Measurements from ENCODE around the gene ILF2.

Gene ILF2

DNA sequence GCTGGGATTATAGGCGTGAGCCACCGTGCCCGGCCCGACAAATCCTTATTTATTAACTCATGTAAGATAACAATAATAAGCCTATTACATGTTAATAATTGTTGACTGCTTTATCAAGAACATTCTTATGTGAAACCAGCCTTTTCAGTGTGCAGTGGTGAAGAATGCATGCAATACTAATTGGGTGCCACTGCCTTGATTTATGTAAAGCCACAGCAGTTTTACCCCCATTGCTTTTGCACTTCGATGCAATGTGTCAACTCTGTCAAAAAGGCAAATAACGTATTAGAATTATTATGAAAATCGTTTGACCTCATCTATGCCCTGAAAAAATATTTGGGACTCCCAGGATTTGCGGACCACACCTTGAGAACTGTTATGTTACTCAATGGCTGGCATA lies 25.9 kb upstream of the ILF2 start:
- H3K27ac ChIP-seq (ENCODE audit: insufficient read depth, low read depth, low read length, poor library complexity, severe bottlenecking) = no peak overlapping the region
- H3K4me3 ChIP-seq (ENCODE audit: insufficient read depth, low read depth, low read length) = no peak overlapping the region
- WGBS, 2 experiments = 89 to 92% methylated on average over 4 of the region's 8 CpGs
- no peaks in the 10 kb centered on the region for H3K9me3 ChIP-seq (ENCODE audit: control insufficient read depth, low read length)
- peaks cover 8% of the 10 kb centered on the region for H3K4me1 ChIP-seq (ENCODE audit: control insufficient read depth, insufficient read depth, low read length)
- H3K27me3 ChIP-seq (ENCODE audit: control insufficient read depth, insufficient read depth, low read length, poor library complexity, severe bottlenecking) = no peaks in the 10 kb centered on the region
- H3K36me3 ChIP-seq (ENCODE audit: control insufficient read depth, insufficient read depth, low read length) = no peaks in the 10 kb centered on the region

- H3K4me3 ChIP-seq (ENCODE audit: insufficient read depth, low read depth, low read length) = no peak overlapping the region
- no peaks in the 10 kb centered on the region for H3K9me3 ChIP-seq (ENCODE audit: control insufficient read depth, low read length)
- no peaks in the 10 kb centered on the region for H3K36me3 ChIP-seq (ENCODE audit: control insufficient read depth, insufficient read depth, low read length)
- peaks cover 8% of the 10 kb centered on the region for H3K4me1 ChIP-seq (ENCODE audit: control insufficient read depth, insufficient read depth, low read length)
- no peak overlapping the region for H3K27ac ChIP-seq (ENCODE audit: insufficient read depth, low read depth, low read length, poor library complexity, severe bottlenecking)
- WGBS, 2 experiments = 84% methylated on average over 4 of the region's 4 CpGs
- no peaks in the 10 kb centered on the region for H3K27me3 ChIP-seq (ENCODE audit: control insufficient read depth, insufficient read depth, low read length, poor library complexity, severe bottlenecking)
Observed at GRCh38 chr1:153693466-153693865, 22.7 kb upstream of the ILF2 start.

GRCh38 chr1:153688736-153689328 lies 18.0 kb upstream of the ILF2 start:
- Histone ChIP-seq H3K36me3 (ENCODE audit: control insufficient read depth, insufficient read depth, low read length) (no peaks in the 10 kb centered on the region), H3K4me3 (ENCODE audit: insufficient read depth, low read depth, low read length) (no peak overlapping the region), H3K27ac (ENCODE audit: insufficient read depth, low read depth, low read length, poor library complexity, severe bottlenecking) (no peak overlapping the region), H3K9me3 (ENCODE audit: control insufficient read depth, low read length) (no peaks in the 10 kb centered on the region), H3K4me1 (ENCODE audit: control insufficient read depth, insufficient read depth, low read length) (peaks cover 4% of the 10 kb centered on the region), H3K27me3 (ENCODE audit: control insufficient read depth, insufficient read depth, low read length, poor library complexity, severe bottlenecking) (no peaks in the 10 kb centered on the region)
- WGBS, 2 experiments = 93 to 94% methylated on average over 18 of the region's 18 CpGs

- peaks cover 4% of the 10 kb centered on the region for H3K4me1 ChIP-seq (ENCODE audit: control insufficient read depth, insufficient read depth, low read length)
- H3K27ac ChIP-seq (ENCODE audit: insufficient read depth, low read depth, low read length, poor library complexity, severe bottlenecking) = no peak overlapping the region
- no peaks in the 10 kb centered on the region for H3K9me3 ChIP-seq (ENCODE audit: control insufficient read depth, low read length)
- H3K27me3 ChIP-seq (ENCODE audit: control insufficient read depth, insufficient read depth, low read length, poor library complexity, severe bottlenecking) = no peaks in the 10 kb centered on the region
- no peaks in the 10 kb centered on the region for H3K36me3 ChIP-seq (ENCODE audit: control insufficient read depth, insufficient read depth, low read length)
- no peak overlapping the region for H3K4me3 ChIP-seq (ENCODE audit: insufficient read depth, low read depth, low read length)
- WGBS, 2 experiments = 90 to 94% methylated on average over 7 of the region's 7 CpGs
Observed at GRCh38 chr1:153688276-153688675, 17.5 kb upstream of the ILF2 start.

GRCh38 chr1:153687346-153688125 lies 16.7 kb upstream of the ILF2 start:
- Histone ChIP-seq H3K4me3 (ENCODE audit: insufficient read depth, low read depth, low read length) (no peak overlapping the region), H3K36me3 (ENCODE audit: control insufficient read depth, insufficient read depth, low read length) (no peaks in the 10 kb centered on the region), H3K4me1 (ENCODE audit: control insufficient read depth, insufficient read depth, low read length) (peaks cover 4% of the 10 kb centered on the region), H3K9me3 (ENCODE audit: control insufficient read depth, low read length) (no peaks in the 10 kb centered on the region), H3K27me3 (ENCODE audit: control insufficient read depth, insufficient read depth, low read length, poor library complexity, severe bottlenecking) (peaks cover 1% of the 10 kb centered on the region), H3K27ac (ENCODE audit: insufficient read depth, low read depth, low read length, poor library complexity, severe bottlenecking) (no peak overlapping the region)
- 91 to 93% methylated on average over 16 of the region's 16 CpGs for WGBS, 2 experiments

GRCh38 chr1:153685544-153686340 lies 14.9 kb upstream of the ILF2 start:
- 80 to 83% methylated on average over 11 of the region's 11 CpGs for WGBS, 2 experiments
- H3K4me1 ChIP-seq (ENCODE audit: control insufficient read depth, insufficient read depth, low read length) = peaks cover 4% of the 10 kb centered on the region
- H3K36me3 ChIP-seq (ENCODE audit: control insufficient read depth, insufficient read depth, low read length) = no peaks in the 10 kb centered on the region
- H3K27ac ChIP-seq (ENCODE audit: insufficient read depth, low read depth, low read length, poor library complexity, severe bottlenecking) = no peak overlapping the region
- H3K9me3 ChIP-seq (ENCODE audit: control insufficient read depth, low read length) = no peaks in the 10 kb centered on the region
- H3K27me3 ChIP-seq (ENCODE audit: control insufficient read depth, insufficient read depth, low read length, poor library complexity, severe bottlenecking) = peaks cover 14% of the 10 kb centered on the region
- H3K4me3 ChIP-seq (ENCODE audit: insufficient read depth, low read depth, low read length) = no peak overlapping the region

DNA sequence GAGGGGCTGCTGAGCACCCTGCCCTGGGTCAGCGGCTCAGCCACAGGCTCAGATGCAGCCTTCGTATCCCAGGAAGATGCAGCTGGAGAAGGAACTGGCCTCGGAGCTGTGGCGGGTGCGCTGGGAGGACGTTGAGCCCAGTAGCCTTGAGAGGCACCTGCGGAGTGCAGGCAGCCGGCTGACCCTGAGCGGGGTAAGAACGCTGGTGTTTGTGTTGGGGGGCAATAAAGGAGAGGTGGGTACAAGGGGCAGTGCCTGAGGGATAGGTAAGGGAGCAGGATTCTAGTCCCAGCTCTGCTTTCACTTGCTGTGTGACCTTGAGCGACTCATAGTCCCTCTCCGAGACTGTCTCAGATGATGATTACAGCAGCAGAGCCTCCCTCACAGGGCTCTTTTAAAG lies 14.1 kb upstream of the ILF2 start:
- H3K4me1 ChIP-seq (ENCODE audit: control insufficient read depth, insufficient read depth, low read length) = peaks cover 4% of the 10 kb centered on the region
- no peak overlapping the region for H3K27ac ChIP-seq (ENCODE audit: insufficient read depth, low read depth, low read length, poor library complexity, severe bottlenecking)
- H3K27me3 ChIP-seq (ENCODE audit: control insufficient read depth, insufficient read depth, low read length, poor library complexity, severe bottlenecking) = peaks cover 22% of the 10 kb centered on the region
- WGBS, 2 experiments = 92 to 94% methylated on average over 11 to 12 of the region's 12 CpGs
- no peaks in the 10 kb centered on the region for H3K36me3 ChIP-seq (ENCODE audit: control insufficient read depth, insufficient read depth, low read length)
- no peaks in the 10 kb centered on the region for H3K9me3 ChIP-seq (ENCODE audit: control insufficient read depth, low read length)
- H3K4me3 ChIP-seq (ENCODE audit: insufficient read depth, low read depth, low read length) = no peak overlapping the region

GRCh38 chr1:153683854-153684253 lies 13.1 kb upstream of the ILF2 start:
- peaks cover 4% of the 10 kb centered on the region for H3K4me1 ChIP-seq (ENCODE audit: control insufficient read depth, insufficient read depth, low read length)
- no peaks in the 10 kb centered on the region for H3K36me3 ChIP-seq (ENCODE audit: control insufficient read depth, insufficient read depth, low read length)
- WGBS, 2 experiments = 93% methylated on average over 5 of the region's 5 CpGs
- H3K9me3 ChIP-seq (ENCODE audit: control insufficient read depth, low read length) = no peaks in the 10 kb centered on the region
- no peak overlapping the region for H3K4me3 ChIP-seq (ENCODE audit: insufficient read depth, low read depth, low read length)
- peaks cover 33% of the 10 kb centered on the region for H3K27me3 ChIP-seq (ENCODE audit: control insufficient read depth, insufficient read depth, low read length, poor library complexity, severe bottlenecking)
- H3K27ac ChIP-seq (ENCODE audit: insufficient read depth, low read depth, low read length, poor library complexity, severe bottlenecking) = no peak overlapping the region

GRCh38 chr1:153682730-153683129 lies 11.9 kb upstream of the ILF2 start:
- Histone ChIP-seq H3K27me3 (ENCODE audit: control insufficient read depth, insufficient read depth, low read length, poor library complexity, severe bottlenecking) (peaks cover 44% of the 10 kb centered on the region), H3K9me3 (ENCODE audit: control insufficient read depth, low read length) (no peaks in the 10 kb centered on the region), H3K4me3 (ENCODE audit: insufficient read depth, low read depth, low read length) (no peak overlapping the region), H3K27ac (ENCODE audit: insufficient read depth, low read depth, low read length, poor library complexity, severe bottlenecking) (no peak overlapping the region), H3K36me3 (ENCODE audit: control insufficient read depth, insufficient read depth, low read length) (no peaks in the 10 kb centered on the region), H3K4me1 (ENCODE audit: control insufficient read depth, insufficient read depth, low read length) (peaks cover 4% of the 10 kb centered on the region)
- WGBS, 2 experiments = 93 to 94% methylated on average over 7 of the region's 7 CpGs

DNA sequence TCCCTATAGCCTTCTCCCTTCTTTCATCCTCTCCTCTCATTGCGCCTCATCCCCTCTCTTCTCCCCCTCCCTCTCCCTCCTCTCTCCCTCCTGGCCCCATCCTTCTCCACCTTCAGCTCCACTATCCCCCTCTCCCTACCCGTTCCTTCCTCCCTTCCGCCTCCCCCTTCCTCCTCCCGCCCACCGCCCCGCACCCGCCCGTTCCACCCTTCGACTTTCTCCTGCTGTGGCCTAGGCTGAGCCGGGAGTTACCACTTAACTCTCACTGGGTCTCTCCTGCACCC lies 9.3 kb upstream of the ILF2 start:
- Histone ChIP-seq H3K27ac (ENCODE audit: insufficient read depth, low read depth, low read length, poor library complexity, severe bottlenecking) (no peak overlapping the region), H3K4me1 (ENCODE audit: control insufficient read depth, insufficient read depth, low read length) (no peaks in the 10 kb centered on the region), H3K4me3 (ENCODE audit: insufficient read depth, low read depth, low read length) (no peak overlapping the region), H3K27me3 (ENCODE audit: control insufficient read depth, insufficient read depth, low read length, poor library complexity, severe bottlenecking) (peaks cover 48% of the 10 kb centered on the region), H3K9me3 (ENCODE audit: control insufficient read depth, low read length) (no peaks in the 10 kb centered on the region), H3K36me3 (ENCODE audit: control insufficient read depth, insufficient read depth, low read length) (no peaks in the 10 kb centered on the region)
- 4 to 6% methylated on average over 7 to 10 of the region's 10 CpGs for WGBS, 2 experiments
